ENCODE data around the gene SRPX2.

DNA sequence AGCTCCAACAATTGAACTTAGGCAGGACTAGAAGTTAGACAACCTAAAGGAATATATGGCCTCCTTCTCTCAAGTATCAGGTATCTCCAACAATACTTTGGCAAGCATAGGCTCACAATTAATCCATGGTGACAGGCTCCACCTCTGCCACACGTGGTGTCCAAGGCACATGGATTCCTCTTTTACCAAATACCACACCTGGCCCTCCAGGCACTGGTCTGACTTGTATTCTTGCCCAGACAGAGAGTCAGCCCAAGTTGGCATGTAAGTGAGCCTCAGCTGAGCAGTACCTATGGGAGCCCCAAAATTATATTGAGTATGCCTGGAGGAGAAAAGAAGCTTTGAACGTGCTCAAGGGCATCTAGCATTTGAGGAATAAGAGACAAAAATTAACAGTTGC lies 19.6 kb downstream of the SRPX2 start:
- TF ChIP-seq, protein P1, sequence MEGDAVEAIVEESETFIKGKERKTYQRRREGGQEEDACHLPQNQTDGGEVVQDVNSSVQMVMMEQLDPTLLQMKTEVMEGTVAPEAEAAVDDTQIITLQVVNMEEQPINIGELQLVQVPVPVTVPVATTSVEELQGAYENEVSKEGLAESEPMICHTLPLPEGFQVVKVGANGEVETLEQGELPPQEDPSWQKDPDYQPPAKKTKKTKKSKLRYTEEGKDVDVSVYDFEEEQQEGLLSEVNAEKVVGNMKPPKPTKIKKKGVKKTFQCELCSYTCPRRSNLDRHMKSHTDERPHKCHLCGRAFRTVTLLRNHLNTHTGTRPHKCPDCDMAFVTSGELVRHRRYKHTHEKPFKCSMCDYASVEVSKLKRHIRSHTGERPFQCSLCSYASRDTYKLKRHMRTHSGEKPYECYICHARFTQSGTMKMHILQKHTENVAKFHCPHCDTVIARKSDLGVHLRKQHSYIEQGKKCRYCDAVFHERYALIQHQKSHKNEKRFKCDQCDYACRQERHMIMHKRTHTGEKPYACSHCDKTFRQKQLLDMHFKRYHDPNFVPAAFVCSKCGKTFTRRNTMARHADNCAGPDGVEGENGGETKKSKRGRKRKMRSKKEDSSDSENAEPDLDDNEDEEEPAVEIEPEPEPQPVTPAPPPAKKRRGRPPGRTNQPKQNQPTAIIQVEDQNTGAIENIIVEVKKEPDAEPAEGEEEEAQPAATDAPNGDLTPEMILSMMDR (IDR thresholded peaks at IDR 0.05), result no peak
- TF ChIP-seq POLR2AphosphoS5 (IDR thresholded peaks at IDR 0.05) (no peak), POLR2A (IDR thresholded peaks at IDR 0.05) (no peak)
